ENCODE data around the gene IFT88.

DNA sequence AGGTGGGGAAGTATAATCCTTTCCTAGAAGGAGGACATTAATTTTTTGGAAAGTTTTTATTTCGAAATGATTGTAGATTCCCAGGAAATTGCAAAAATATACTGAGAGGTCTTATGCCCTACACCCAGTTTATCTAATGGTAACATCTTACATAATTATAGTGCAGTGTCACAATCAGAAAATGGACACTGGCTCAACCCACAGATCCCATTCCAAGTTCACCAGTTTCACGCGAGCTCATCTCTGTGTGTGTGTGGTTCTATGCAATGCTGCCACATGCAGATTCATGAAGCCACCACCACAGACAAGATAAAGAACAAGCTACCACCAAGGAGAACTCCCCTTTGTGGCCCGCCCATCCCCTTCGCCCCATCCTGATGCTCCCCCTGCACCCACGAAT is 160.9 kb downstream of the IFT88 start:
- TF ChIP-seq, protein P1, sequence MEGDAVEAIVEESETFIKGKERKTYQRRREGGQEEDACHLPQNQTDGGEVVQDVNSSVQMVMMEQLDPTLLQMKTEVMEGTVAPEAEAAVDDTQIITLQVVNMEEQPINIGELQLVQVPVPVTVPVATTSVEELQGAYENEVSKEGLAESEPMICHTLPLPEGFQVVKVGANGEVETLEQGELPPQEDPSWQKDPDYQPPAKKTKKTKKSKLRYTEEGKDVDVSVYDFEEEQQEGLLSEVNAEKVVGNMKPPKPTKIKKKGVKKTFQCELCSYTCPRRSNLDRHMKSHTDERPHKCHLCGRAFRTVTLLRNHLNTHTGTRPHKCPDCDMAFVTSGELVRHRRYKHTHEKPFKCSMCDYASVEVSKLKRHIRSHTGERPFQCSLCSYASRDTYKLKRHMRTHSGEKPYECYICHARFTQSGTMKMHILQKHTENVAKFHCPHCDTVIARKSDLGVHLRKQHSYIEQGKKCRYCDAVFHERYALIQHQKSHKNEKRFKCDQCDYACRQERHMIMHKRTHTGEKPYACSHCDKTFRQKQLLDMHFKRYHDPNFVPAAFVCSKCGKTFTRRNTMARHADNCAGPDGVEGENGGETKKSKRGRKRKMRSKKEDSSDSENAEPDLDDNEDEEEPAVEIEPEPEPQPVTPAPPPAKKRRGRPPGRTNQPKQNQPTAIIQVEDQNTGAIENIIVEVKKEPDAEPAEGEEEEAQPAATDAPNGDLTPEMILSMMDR (IDR thresholded peaks at IDR 0.05) = no peak
- TF ChIP-seq EP300 (IDR thresholded peaks at IDR 0.05) = no peak
